HG02588 (cell line): Measurements from ENCODE around the gene PPIA.
"Not testable (repeated sequence)": the region's sequence is repeated elsewhere in the genome, so short reads cannot be mapped to it uniquely, and the experiment has no call there.

Experiments used
- ATAC-seq: cut with Tn5 transposase; IDR thresholded peaks from one replicate; pipeline ENCODE4 v1.9.1; 2021; ENCODE audit warnings: mild to moderate bottlenecking, moderate library complexity; ENCODE audit not compliant: unreplicated experiment

Gene PPIA

DNA sequence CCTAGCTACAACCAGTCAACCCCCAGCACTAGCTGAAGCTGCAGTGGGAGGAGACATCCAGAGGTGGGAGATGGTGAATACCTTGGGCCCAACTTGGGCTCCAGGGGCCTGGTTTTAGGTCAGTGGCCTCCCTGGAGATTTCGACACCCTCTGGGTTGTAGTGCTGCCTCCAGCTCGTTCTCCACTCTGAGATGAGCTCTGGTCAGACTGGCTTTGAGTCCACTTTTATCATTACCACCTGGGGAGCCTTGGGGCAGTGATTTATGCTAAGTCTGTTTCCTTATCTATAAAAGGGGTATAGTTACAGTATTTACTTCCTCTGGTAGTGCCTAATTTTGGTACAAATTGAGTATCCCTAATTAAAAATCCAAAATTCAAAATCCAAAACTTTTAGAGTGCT lies 22.8 kb downstream of the PPIA start:
- no peak for ATAC-seq

DNA sequence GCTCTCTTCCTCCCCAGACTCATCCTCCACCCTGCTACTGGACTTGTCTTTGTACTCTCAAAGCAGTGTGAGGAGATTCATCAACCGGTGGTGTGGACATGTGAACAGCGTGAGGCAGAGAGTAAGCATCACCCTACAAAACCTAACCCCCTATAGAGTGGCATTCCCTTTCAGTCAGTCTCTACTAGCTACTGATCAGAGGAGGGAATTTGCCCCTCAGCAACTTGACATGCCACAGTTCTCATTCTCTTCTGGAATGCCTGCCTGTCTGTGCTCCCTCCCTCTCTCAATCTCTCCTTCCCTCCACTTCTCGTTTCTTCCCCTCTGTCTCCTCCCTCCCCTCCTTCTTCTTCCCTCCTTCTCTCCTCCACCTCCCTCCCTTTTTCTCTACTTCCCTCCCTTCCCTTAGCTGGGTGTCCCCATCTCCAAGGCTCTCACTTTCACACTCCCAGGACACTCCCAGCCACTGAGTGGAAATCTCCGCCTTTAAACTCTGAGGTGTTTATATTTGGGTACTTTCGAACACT lies 26.8 kb downstream of the PPIA start:
- ATAC-seq, result no peak

DNA sequence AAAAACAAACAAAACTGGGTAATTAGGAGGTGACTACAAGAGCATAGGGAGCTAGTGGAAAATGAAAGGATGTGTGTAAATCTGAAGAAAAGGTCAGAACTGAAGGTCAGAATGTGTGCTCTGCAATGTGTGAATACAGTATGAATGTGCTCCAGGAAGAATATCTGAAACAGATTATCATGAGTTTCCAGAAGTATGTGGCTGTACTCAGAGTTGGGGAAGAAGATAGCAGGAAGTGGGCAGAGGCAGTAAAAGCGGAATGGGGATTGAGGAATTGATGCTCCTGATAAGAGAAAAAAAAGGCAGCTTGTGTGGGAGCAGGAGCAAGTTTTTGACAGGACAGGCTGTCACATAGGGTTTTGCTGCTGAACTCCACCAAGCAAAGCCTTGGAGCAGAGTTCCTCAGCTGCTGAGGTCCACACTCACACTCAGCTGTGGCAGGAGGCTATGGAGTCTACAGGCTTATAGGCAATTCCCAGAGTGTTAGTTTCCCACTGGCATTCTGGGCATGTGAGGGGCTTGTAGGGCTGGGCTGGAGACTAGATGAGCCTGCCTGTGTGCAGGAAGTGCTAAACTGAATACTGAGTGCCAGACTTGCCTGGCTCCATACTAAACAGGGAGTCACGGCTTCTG lies 28.5 kb downstream of the PPIA start:
- no peak for ATAC-seq

DNA sequence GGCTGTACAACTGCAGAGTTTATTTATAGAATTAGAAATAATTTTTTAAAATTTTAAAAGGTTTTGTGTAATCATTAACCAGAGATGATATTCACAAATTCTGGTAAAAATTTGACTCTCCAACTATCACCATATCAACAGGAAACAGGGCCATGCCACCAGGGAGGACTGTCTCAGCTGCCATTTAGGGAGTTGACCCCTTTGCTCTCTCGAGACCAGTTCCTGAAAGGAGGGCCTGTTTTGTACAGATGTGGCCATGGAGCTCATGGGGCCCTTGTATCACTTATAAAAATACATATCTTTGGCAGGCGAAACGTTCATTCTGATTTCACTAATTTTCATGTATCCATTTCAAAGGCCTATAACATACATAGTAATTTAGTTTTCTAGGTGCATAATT lies 31.1 kb downstream of the PPIA start:
- no peak for ATAC-seq

DNA sequence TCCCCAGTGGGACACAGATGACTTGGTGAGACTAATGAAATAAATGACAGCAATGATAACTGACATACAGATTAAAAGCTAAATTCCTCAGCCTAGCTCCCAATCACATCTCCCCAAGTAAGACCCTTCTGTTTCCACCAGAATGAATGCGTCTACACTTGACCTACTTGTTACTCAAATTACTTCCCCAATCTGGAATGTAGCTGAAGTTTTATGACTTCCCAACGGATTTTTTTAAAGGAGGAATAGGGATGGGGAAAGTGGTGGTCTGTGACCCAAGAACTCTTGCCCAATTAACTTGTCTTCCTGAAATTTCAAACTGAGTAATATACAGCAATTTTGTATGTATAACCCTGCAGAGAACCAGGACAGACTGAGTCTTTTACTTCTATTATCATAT lies 42.3 kb downstream of the PPIA start:
- no peak for ATAC-seq

DNA sequence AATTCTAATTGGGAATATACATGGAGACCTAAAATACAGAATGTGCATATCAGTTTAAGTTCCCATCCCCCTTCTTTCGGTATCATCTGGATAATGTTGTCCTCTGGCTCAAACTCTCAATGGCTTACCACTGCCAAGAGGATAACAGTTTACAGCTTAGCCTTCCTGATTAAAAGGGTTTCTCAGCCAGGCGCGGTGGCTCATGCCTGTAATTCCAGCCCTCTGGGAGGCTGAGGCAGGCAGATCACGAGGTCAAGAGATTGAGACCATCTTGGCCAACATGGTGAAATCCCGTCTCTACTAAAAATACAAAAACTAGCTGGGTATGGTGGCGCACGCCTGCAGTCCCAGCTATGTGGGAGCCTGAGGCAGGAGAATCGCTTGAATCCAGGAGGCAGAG lies 46.2 kb downstream of the PPIA start:
- ATAC-seq, result not testable (repeated sequence)

DNA sequence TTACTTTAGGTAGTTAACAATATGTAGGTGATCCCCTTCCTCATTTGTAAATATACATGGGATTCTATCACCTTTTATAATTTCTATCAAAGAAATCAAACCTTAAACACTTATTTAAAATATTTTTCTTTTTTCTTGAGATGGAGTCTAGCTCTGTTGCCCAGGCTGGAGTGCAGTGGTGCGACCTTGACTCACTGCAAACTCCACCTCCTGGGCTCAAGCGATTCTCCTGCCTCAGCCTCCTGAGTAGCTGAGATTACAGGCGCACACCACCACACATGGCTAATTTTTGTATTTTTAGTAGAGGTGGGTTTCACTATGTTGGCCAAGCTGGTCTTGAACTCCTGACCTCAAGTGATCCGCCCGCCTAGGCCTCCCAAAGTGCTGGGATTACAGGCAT lies 47.0 kb downstream of the PPIA start:
- ATAC-seq, result not testable (repeated sequence)

DNA sequence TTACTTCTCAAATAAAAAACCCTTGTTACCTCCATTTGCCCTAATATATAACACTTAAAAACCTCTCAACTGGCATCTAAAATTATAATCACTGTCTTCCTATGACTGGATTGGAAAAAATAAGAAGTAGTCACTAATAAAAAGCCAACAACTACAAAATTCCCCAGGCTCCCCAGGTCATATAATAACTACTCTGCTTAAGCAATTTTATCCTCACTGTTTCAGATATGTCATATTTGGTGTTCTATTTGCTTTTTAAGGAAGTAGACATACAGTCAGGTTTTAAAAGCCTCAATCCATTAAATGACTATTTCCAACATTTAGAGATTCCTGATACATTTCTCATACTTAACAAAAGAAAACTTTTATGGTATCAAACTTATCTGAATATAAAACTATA lies 49.0 kb downstream of the PPIA start:
- ATAC-seq, result no peak

DNA sequence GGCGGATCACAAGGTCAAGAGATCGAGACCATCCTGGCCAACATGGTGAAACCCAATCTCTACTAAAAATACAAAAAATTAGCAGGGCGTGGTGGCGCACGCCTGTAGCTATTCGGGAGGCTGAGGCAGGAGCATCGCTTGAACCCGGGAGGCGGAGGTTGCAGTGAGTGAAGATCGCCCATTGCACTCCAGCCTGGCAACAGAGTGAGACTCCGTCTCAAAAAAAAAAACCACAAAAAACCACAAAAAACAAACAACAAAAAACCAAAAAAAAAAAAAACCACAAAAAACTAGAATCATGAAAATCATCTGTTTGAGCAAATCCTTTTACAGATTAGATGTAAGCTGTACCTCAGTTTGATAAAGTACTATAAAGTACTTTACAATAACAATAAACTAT lies 49.9 kb downstream of the PPIA start:
- not testable (repeated sequence) for ATAC-seq

DNA sequence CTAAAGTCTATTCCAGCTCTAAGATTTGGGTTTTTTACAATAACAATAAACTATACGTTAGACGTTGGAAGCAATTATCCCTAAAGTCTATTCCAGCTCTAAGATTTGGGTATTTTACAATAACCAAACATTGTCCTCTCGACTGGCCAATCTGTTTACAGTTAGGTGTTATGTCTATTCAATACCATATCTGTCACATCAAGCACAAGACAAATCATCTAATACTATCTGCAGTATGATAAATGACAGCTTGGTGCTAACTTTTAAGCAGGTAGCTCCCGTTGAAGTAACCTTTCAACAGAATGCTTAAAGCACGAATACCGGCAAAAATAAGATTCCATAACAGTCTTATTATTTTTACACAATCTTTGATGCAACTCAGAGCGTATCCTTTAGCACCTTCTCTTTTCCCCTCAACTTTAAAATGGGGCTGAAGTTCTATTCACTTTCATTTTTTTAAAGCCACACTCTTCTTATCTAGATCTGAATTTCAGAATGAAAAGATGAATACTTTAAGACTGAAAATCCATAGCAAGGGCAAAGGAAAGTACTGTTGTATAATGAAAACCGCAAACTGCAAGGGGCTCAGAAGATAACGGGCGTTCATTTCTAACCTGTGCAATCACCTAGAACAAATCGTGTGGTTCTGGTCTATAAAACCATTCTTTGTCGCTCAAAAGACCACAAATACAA lies 50.5 kb downstream of the PPIA start:
- ATAC-seq, result no peak

DNA sequence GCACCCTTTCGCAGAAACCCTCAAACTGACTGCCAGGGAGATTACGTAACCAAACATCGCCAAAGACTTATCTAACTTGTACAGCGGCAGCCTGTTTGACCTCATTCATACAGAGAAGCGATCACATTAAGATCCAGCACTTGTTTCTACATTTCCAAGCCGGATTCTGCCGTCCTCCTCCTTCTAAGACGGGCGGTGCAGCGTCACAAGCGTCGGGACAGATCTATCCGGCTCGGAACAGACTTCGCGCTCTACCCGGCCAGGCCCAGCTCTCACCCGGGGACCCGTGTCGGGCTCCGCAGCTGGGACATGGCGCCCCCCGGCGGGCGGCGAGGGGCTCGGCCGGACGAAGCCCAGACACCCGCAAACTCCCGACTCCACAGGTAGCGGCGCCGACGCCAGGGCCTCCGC lies 51.0 kb downstream of the PPIA start:
- peak; percentile 68 for ATAC-seq

DNA sequence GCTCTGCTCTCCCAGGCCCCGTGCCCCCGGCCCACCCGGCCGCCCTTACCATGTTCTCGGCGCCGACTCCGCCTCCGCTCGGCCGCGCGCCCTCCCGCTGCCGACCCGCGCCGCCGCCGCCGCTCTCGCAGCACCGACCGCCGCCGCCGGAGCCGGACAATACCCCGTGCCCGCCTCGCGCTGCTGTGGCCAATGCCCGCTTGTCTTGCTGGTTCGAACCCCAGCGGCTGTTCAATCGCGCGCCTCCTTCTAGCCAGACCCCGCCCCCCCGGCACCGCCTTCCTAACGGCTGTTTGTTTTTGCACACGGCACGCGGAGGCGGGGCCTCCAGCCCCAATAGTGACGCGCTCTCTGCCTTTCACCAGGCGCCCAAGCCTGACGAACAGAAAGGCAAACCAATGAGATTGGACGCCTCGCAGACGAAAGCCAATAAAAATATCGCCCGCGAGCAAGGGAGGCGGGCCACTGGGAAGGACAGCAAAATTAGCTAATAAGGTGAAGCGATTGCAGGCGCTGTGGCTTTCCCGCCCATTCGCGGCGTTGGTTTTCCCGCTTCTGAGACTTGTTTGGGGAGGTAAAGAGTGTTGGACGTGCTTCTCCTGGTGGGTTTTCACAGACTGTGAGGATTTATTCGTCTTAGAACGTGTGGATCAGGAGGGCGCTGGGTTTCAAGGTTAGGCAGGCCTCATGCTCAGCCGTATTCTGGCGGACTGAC lies 51.6 kb downstream of the PPIA start, which contains the start of gene H2AZ2:
Gene H2AZ2, minus strand, starts transcription at position 168 of the 715 bp plus-strand sequence. Its CDS starts 116 bp downstream, at position 52.
- ATAC-seq, result peak; percentile 82

DNA sequence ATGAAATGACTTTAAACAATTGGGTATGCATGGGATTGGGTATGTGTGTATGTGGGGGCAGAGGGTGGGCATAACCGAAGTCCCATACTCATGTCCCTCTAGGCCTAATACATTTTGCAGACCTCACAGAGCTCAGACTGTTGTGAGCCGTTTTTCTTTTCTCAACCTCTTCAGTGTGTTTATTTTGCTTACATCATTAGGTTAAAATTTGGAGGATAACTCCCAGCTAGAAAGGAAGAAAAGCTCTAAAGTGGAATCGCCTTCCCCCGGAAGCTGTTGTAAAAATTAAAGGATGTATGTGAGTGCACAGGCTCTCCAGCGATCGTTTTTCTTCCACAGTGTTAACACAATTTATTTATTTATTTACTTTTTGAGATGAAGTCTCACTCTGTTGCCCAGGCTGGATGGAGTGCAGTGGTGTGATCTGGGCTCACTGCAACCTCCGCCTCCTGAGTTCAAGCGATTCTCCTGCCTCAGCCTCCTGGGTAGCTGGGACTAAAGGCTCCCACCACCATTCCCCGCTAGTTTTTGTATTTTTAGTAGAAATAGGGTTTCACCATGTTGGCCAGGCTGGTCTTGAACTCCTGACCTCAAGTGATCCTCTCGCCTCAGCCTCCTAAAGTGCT lies 52.9 kb downstream of the PPIA start:
- no peak for ATAC-seq

DNA sequence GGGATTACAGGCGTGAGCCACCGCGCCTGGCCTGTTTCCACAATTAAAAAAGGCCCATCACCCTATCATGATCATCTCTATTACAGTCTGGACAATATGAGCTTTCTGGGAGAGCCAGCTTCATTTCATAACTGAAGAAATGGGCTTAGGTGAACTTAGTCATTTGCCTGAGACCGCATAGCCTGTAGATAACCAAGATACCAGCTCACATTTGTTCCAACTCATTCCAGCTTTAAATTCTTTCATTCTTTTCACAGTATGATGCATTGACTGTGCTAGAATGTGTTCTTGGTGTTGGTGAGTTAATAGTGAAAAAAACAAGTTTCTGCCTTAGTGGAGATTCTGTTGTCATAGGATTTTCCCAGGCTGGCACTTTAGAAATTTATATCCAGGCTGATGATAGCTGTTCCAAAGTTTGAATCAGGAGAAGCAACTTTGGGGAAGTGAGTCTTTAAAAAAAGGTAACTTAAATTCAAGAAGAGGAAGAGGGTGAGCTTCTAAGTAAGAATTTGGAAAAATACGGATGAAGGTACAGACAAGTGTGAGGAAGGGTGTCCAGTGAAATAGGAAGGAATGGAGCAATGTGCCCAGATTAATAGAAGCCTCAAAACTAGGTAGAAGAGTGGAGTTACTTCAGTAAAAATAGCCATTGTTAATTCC lies 53.5 kb downstream of the PPIA start:
- ATAC-seq, result no peak

DNA sequence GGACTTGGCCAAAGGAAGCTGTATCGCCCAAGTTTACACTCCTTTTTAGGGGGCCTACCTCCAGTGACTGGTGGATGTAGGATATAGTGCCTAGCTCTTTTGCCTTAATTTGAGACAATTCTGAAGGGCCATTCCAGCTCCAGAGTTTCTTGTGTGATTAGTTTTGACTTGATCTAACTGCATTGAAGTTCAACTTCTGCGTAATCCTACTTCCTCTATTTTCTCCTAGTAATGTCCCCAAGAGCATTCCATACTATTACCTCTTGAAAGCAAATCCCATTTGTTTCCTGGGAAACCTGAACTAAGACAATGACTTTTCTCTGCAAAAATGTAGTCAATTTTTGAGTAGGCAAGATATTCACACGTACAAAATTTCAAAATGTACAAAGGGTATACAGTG lies 56.1 kb downstream of the PPIA start:
- no peak for ATAC-seq
